Hepatocyte (in vitro differentiated cells): ENCODE data around the gene EIF3I.

ENCODE experiments used
- CTCF ChIP-seq: fragments of 200-600 bp; sonication (generic); IDR thresholded peaks from 2 replicates; pipeline ENCODE4 v1.5.1; 2016; ENCODE audit warnings: antibody characterized with exemption, mild to moderate bottlenecking; ENCODE audit not compliant: poor library complexity
- EZH2 ChIP-seq: fragments of 200-600 bp; sonication (generic); IDR thresholded peaks from 2 replicates; pipeline ENCODE4 v1.6.1; 2016; ENCODE audit warnings: antibody characterized with exemption, mild to moderate bottlenecking, borderline replicate concordance

GRCh38 chr1:32197074-32197473, 25.1 kb upstream of the EIF3I start:
- TF ChIP-seq CTCF (no peak), EZH2 (no peak)
